Measurements from ENCODE around the gene UBE2E2. TPM values are rescaled to one million over a fixed set of nuclear protein-coding genes. Genes with fewer than 3 reads are reported as not detected.

UBE2E2 gene
- polyA plus RNA-seq, 1 donor from 2014 or later, result 19.8 TPM

DNA sequence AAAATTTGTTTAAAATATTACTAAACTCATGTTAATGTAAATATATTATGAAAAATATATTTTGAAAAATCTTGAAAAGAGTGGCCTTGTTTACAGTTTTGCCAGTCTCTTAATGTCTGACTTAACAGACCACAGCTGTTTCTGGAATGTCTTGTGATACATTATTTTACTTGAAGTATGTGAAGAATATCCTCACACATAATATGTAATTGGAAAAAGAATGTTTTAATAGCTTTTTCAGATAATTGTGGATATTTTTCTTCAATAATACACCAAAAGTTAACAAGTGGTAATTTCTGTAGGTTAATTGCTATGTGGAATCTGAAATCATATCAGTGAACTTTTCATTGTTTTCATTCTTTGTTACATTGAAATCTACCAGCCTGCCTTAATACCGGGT is 101.3 kb downstream of the UBE2E2 start:
- no peaks in the 10 kb centered on the region for H3F3A ChIP-seq (ENCODE audit: insufficient read depth, low read length, poor library complexity, severe bottlenecking)
- H3K9me2 ChIP-seq (ENCODE audit: insufficient read depth, low read length), result no peaks in the 10 kb centered on the region
- H3K36me3 ChIP-seq (ENCODE audit: insufficient read depth, low read length), result no peaks in the 10 kb centered on the region
- H4K20me1 ChIP-seq (ENCODE audit: insufficient read depth), result no peaks in the 10 kb centered on the region
- H3K4me3 ChIP-seq (ENCODE audit: low read length), result no peak overlapping the region
- H3K79me2 ChIP-seq (replicated peaks; ENCODE audit: insufficient read depth, low read length), result no peaks in the 10 kb centered on the region
- H3K9ac ChIP-seq (ENCODE audit: low read length), result no peak overlapping the region
- H3K9me3 ChIP-seq (ENCODE audit: low read length), result no peaks in the 10 kb centered on the region
- H3K27ac ChIP-seq (ENCODE audit: low read length), result no peak overlapping the region
- H3K4me2 ChIP-seq (ENCODE audit: low read length), result no peak overlapping the region
- no peaks in the 10 kb centered on the region for H3K27me3 ChIP-seq (ENCODE audit: insufficient read depth, low read depth, low read length)
- no peak overlapping the region for H2AFZ ChIP-seq (ENCODE audit: low read depth, low read length)
- TF ChIP-seq MXI1 (conservative IDR thresholded peaks at IDR 0.05; ENCODE audit: poor library complexity, severe bottlenecking) (no peak), TAF1 (IDR thresholded peaks at IDR 0.05; ENCODE audit: low read depth) (no peak), POLR2AphosphoS5 (IDR thresholded peaks at IDR 0.05) (no peak), EZH2 (IDR thresholded peaks at IDR 0.05; ENCODE audit: borderline replicate concordance, insufficient read depth, low read length, poor library complexity, severe bottlenecking) (no peak), SMC3 (conservative IDR thresholded peaks at IDR 0.05; ENCODE audit: poor library complexity) (no peak), EP300 (conservative IDR thresholded peaks at IDR 0.05; ENCODE audit: poor library complexity, severe bottlenecking) (no peak), RAD21 (conservative IDR thresholded peaks at IDR 0.05) (no peak)
- TF ChIP-seq, protein P1, sequence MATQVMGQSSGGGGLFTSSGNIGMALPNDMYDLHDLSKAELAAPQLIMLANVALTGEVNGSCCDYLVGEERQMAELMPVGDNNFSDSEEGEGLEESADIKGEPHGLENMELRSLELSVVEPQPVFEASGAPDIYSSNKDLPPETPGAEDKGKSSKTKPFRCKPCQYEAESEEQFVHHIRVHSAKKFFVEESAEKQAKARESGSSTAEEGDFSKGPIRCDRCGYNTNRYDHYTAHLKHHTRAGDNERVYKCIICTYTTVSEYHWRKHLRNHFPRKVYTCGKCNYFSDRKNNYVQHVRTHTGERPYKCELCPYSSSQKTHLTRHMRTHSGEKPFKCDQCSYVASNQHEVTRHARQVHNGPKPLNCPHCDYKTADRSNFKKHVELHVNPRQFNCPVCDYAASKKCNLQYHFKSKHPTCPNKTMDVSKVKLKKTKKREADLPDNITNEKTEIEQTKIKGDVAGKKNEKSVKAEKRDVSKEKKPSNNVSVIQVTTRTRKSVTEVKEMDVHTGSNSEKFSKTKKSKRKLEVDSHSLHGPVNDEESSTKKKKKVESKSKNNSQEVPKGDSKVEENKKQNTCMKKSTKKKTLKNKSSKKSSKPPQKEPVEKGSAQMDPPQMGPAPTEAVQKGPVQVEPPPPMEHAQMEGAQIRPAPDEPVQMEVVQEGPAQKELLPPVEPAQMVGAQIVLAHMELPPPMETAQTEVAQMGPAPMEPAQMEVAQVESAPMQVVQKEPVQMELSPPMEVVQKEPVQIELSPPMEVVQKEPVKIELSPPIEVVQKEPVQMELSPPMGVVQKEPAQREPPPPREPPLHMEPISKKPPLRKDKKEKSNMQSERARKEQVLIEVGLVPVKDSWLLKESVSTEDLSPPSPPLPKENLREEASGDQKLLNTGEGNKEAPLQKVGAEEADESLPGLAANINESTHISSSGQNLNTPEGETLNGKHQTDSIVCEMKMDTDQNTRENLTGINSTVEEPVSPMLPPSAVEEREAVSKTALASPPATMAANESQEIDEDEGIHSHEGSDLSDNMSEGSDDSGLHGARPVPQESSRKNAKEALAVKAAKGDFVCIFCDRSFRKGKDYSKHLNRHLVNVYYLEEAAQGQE (IDR thresholded peaks at IDR 0.05; ENCODE audit: borderline replicate concordance), result no peak
- TF ChIP-seq, protein P2, sequence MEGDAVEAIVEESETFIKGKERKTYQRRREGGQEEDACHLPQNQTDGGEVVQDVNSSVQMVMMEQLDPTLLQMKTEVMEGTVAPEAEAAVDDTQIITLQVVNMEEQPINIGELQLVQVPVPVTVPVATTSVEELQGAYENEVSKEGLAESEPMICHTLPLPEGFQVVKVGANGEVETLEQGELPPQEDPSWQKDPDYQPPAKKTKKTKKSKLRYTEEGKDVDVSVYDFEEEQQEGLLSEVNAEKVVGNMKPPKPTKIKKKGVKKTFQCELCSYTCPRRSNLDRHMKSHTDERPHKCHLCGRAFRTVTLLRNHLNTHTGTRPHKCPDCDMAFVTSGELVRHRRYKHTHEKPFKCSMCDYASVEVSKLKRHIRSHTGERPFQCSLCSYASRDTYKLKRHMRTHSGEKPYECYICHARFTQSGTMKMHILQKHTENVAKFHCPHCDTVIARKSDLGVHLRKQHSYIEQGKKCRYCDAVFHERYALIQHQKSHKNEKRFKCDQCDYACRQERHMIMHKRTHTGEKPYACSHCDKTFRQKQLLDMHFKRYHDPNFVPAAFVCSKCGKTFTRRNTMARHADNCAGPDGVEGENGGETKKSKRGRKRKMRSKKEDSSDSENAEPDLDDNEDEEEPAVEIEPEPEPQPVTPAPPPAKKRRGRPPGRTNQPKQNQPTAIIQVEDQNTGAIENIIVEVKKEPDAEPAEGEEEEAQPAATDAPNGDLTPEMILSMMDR (IDR thresholded peaks at IDR 0.05; ENCODE audit: poor library complexity, severe bottlenecking), result no peak

DNA sequence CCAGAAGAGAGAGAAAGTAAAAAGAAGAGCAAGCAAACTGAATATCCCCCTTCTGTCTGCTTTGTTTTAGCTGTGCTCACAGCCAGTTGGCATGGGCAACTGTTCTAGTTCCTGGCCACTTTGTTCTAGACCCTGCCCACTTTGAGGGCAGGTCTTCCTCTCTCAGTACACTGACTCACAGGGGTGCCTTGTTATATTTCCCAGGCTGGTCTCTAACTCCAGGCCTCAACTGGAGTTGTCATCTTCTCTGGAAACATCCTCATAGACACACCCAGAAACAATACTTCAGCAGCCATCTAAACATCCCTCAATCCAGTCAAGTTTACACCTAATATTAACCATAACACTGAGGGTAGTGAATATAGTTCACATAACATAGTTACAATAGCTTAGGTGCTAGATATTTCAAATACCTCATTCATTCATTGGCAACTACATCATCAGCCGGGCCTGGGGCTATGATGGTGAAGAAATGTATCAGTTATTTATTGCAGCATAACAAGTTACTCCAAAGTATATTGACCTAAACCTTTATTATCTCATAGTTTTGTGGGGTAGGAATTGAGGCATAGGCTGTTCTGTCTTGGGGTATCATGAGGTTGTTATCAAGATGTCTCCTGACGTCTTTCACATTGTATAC is 106.0 kb downstream of the UBE2E2 start:
- Histone ChIP-seq H3K9ac (ENCODE audit: low read length) (no peak overlapping the region), H3K4me3 (ENCODE audit: low read length) (no peak overlapping the region), H4K20me1 (ENCODE audit: insufficient read depth) (no peaks in the 10 kb centered on the region), H2AFZ (ENCODE audit: low read depth, low read length) (no peak overlapping the region), H3K4me2 (ENCODE audit: low read length) (no peak overlapping the region), H3K9me3 (ENCODE audit: low read length) (no peaks in the 10 kb centered on the region), H3F3A (ENCODE audit: insufficient read depth, low read length, poor library complexity, severe bottlenecking) (no peaks in the 10 kb centered on the region), H3K79me2 (replicated peaks; ENCODE audit: insufficient read depth, low read length) (no peaks in the 10 kb centered on the region), H3K27ac (ENCODE audit: low read length) (no peak overlapping the region), H3K36me3 (ENCODE audit: insufficient read depth, low read length) (no peaks in the 10 kb centered on the region), H3K27me3 (ENCODE audit: insufficient read depth, low read depth, low read length) (no peaks in the 10 kb centered on the region), H3K9me2 (ENCODE audit: insufficient read depth, low read length) (no peaks in the 10 kb centered on the region)
- TF ChIP-seq TAF1 (IDR thresholded peaks at IDR 0.05; ENCODE audit: low read depth), result no peak
- TF ChIP-seq, protein P1 (IDR thresholded peaks at IDR 0.05; ENCODE audit: borderline replicate concordance), result no peak
- TF ChIP-seq SMC3 (conservative IDR thresholded peaks at IDR 0.05; ENCODE audit: poor library complexity), result no peak
